Liver (tissue), 9 donors: ENCODE results near the gene UROC1. TPM values are rescaled to one million over a fixed set of nuclear protein-coding genes. Genes with fewer than 3 reads are reported as not detected.
"Not testable (repeated sequence)": the region's sequence is repeated elsewhere in the genome, so short reads cannot be mapped to it uniquely, and the experiment has no call there.

ENCODE experiments used
- DNase-seq: peaks from one replicate; pipeline ENCODE4 v3.0.0-alpha.2; 2017; ENCODE audit warnings: low spot score
- H3K27ac ChIP-seq, 2 donors: one replicate each; pipeline ENCODE4 v1.7.0; 2013; ENCODE audit warnings: inconsistent platforms in 2 of 2, low read length in 2 of 2, control low read depth in 1 of 2, low read depth in 1 of 2, mild to moderate bottlenecking in 1 of 2
- H3K27me3 ChIP-seq, 4 donors: one replicate each; pipeline versions ENCODE4 v1.6.1 to v1.7.0; 2013; ENCODE audit warnings: low read length in 3 of 4, inconsistent platforms in 1 of 4, mild to moderate bottlenecking in 1 of 4, moderate library complexity in 1 of 4; ENCODE audit not compliant: control insufficient read depth in 4 of 4, insufficient read depth in 4 of 4
- H3K36me3 ChIP-seq, 4 donors: one replicate each; pipeline versions ENCODE4 v1.6.1 to v1.7.0; 2013; ENCODE audit warnings: low read length in 3 of 4, mild to moderate bottlenecking in 3 of 4, low read depth in 1 of 4, moderate library complexity in 1 of 4; ENCODE audit not compliant: control insufficient read depth in 4 of 4, insufficient read depth in 3 of 4
- H3K4me1 ChIP-seq, 4 donors: one replicate each; pipeline versions ENCODE4 v1.6.1 to v1.7.0; 2013; ENCODE audit warnings: low read length in 3 of 4, mild to moderate bottlenecking in 3 of 4, moderate library complexity in 1 of 4; ENCODE audit not compliant: control insufficient read depth in 4 of 4, insufficient read depth in 4 of 4
- H3K4me3 ChIP-seq, 3 donors: one replicate each; pipeline versions ENCODE4 v1.6.1 to v1.7.0; 2013; ENCODE audit warnings: low read length in 3 of 3, control low read depth in 1 of 3, low read depth in 1 of 3, mild to moderate bottlenecking in 1 of 3
- H3K9ac ChIP-seq, 2 donors: one replicate each; pipeline ENCODE4 v1.7.0; 2013; ENCODE audit warnings: low read length in 2 of 2, mild to moderate bottlenecking in 2 of 2, moderate library complexity in 2 of 2, control low read depth in 1 of 2, low read depth in 1 of 2
- H3K9me3 ChIP-seq, 4 donors: one replicate each; pipeline versions ENCODE4 v1.6.1 to v1.7.0; 2013; ENCODE audit warnings: low read length in 3 of 4; ENCODE audit not compliant: control insufficient read depth in 4 of 4
- EGR1 ChIP-seq, 2 donors: IDR thresholded peaks; 2 replicates each; pipeline ENCODE4 v1.6.1; 2016 to 2018; ENCODE audit warnings: antibody characterized with exemption in 2 of 2, low read depth in 2 of 2
- FOXA1 ChIP-seq: IDR thresholded peaks from 2 replicates; pipeline ENCODE4 v1.6.1; 2016; ENCODE audit warnings: antibody characterized with exemption
- FOXA2 ChIP-seq: IDR thresholded peaks from 2 replicates; pipeline ENCODE4 v1.6.1; 2016; ENCODE audit warnings: antibody characterized with exemption
- GABPA ChIP-seq, 2 donors: IDR thresholded peaks in 1 of 2; conservative IDR thresholded peaks in 1 of 2; 2 replicates each; pipeline ENCODE4 v1.6.1; 2016; ENCODE audit warnings: antibody characterized with exemption in 2 of 2, mild to moderate bottlenecking in 1 of 2, moderate library complexity in 1 of 2
- HNF4A ChIP-seq, 2 donors: conservative IDR thresholded peaks; 2 replicates each; pipeline ENCODE4 v1.6.1; 2016; ENCODE audit warnings: antibody characterized with exemption in 2 of 2, mild to moderate bottlenecking in 2 of 2
- HNF4G ChIP-seq: IDR thresholded peaks from 2 replicates; pipeline ENCODE4 v1.6.1; 2016; ENCODE audit warnings: antibody characterized with exemption
- JUND ChIP-seq, 2 donors: IDR thresholded peaks; 2 replicates each; pipeline ENCODE4 v1.6.1; 2016; ENCODE audit warnings: antibody characterized with exemption in 2 of 2
- NR2F2 ChIP-seq: IDR thresholded peaks from 2 replicates; pipeline ENCODE4 v1.6.1; 2016; ENCODE audit warnings: antibody characterized with exemption
- RAD21 ChIP-seq, 2 donors: IDR thresholded peaks; 2 replicates each; pipeline ENCODE4 v1.6.1; 2016; ENCODE audit warnings: antibody characterized with exemption in 2 of 2, mild to moderate bottlenecking in 2 of 2
- RXRA ChIP-seq, 2 donors: IDR thresholded peaks; 2 replicates each; pipeline ENCODE4 v1.6.1; 2017 to 2018; ENCODE audit warnings: antibody characterized with exemption in 2 of 2, mild to moderate bottlenecking in 1 of 2
- SP1 ChIP-seq: IDR thresholded peaks from 2 replicates; pipeline ENCODE4 v1.6.1; 2018; ENCODE audit warnings: antibody characterized with exemption, mild to moderate bottlenecking
- TAF1 ChIP-seq: conservative IDR thresholded peaks from 2 replicates; pipeline ENCODE4 v1.6.1; 2016; ENCODE audit warnings: antibody characterized with exemption, mild to moderate bottlenecking
- YY1 ChIP-seq: IDR thresholded peaks from 2 replicates; pipeline ENCODE4 v1.6.1; 2016; ENCODE audit warnings: antibody characterized with exemption, mild to moderate bottlenecking
- WGBS: extraction: QIAGEN DNeasy Blood & Tissue Kit; methylation state at CpG from one replicate; pipeline ENCODE4 v1.1.7; 2013; 5-methylcytosine and 5-hydroxymethylcytosine counted together
- polyA plus RNA-seq, 2 donors: library from polyadenylated mRNA; stranded (reverse) in 1 of 2; unstranded in 1 of 2; fragments of 200-250 nt in 1 of 2; fragments of >200 nt in 1 of 2; fragmentation: Nextera tagmentation in 1 of 2; extraction: Ambion mirVana in 1 of 2; gene quantifications; one replicate each; pipeline versions ENCODE4 v1.2.1 to v1.2.3, GENCODE V29; 2013 to 2015
- total RNA-seq, 2 donors: library from RNA; depleted of rRNA; stranded (reverse); fragments of >200 nt; gene quantifications; one replicate each; pipeline ENCODE4 v1.2.3, GENCODE V29; 2014
- TF ChIP-seq, protein P1 (sequence below): IDR thresholded peaks from 2 replicates; pipeline ENCODE4 v1.6.1; 2016; ENCODE audit warnings: antibody characterized with exemption
- TF ChIP-seq, protein P2 (sequence below): IDR thresholded peaks from 2 replicates; pipeline ENCODE4 v1.6.1; 2016; ENCODE audit warnings: antibody characterized with exemption
- TF ChIP-seq, protein P3 (sequence below): IDR thresholded peaks from 2 replicates; pipeline ENCODE4 v1.6.1; 2016; ENCODE audit warnings: antibody characterized with exemption
- TF ChIP-seq, protein P4 (sequence below): fragments of 150-350 bp; IDR thresholded peaks from 2 replicates; pipeline ENCODE4 v1.5.1; 2017; ENCODE audit warnings: improper control_type of control experiment, low read depth, low read length; ENCODE audit not compliant: missing input control
- TF ChIP-seq, protein P5 (sequence below): IDR thresholded peaks from 2 replicates; pipeline ENCODE4 v1.6.1; 2016; ENCODE audit warnings: antibody characterized with exemption, mild to moderate bottlenecking
- donor health status: healthy.
- donor health status: healthy.
- donor health status: healthy.
- donor health status: healthy.
- donor health status: healthy.

Gene UROC1
- total and polyA plus RNA-seq, 4 donors: 5.9 to 28.4 (median 18.2) TPM

- TF ChIP-seq, protein P1, sequence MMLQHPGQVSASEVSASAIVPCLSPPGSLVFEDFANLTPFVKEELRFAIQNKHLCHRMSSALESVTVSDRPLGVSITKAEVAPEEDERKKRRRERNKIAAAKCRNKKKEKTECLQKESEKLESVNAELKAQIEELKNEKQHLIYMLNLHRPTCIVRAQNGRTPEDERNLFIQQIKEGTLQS: no peak
These were observed 18.6 kb upstream of the UROC1 start (continued) for GRCh38 chr3:126536126-126536525.

GRCh38 chr3:126535636-126536035 lies 18.1 kb upstream of the UROC1 start:
- Histone ChIP-seq H3K27me3 (no peaks in the 10 kb centered on the region), H3K4me3 (no peak overlapping the region), H3K9ac (no peak overlapping the region), H3K36me3 (peaks cover 0 to 5% (median 1%) of the 10 kb centered on the region in 4 donors), H3K9me3 (no peaks in the 10 kb centered on the region), H3K27ac (no peak overlapping the region), H3K4me1 (peaks cover 7 to 56% (median 24%) of the 10 kb centered on the region in 4 donors)
- TF ChIP-seq RAD21 (IDR thresholded peaks at IDR 0.05): no peak
- TF ChIP-seq HNF4A (conservative IDR thresholded peaks at IDR 0.05): no peak
- no peak for TF ChIP-seq HNF4G
- TF ChIP-seq, protein P2, sequence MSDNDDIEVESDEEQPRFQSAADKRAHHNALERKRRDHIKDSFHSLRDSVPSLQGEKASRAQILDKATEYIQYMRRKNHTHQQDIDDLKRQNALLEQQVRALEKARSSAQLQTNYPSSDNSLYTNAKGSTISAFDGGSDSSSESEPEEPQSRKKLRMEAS: no peak
- TF ChIP-seq, protein P3, sequence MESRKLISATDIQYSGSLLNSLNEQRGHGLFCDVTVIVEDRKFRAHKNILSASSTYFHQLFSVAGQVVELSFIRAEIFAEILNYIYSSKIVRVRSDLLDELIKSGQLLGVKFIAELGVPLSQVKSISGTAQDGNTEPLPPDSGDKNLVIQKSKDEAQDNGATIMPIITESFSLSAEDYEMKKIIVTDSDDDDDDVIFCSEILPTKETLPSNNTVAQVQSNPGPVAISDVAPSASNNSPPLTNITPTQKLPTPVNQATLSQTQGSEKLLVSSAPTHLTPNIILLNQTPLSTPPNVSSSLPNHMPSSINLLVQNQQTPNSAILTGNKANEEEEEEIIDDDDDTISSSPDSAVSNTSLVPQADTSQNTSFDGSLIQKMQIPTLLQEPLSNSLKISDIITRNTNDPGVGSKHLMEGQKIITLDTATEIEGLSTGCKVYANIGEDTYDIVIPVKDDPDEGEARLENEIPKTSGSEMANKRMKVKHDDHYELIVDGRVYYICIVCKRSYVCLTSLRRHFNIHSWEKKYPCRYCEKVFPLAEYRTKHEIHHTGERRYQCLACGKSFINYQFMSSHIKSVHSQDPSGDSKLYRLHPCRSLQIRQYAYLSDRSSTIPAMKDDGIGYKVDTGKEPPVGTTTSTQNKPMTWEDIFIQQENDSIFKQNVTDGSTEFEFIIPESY: no peak
- no peak for TF ChIP-seq SP1
- no peak for TF ChIP-seq GABPA (IDR thresholded peaks at IDR 0.05 in 1 of 2, conservative IDR thresholded peaks at IDR 0.05 in 1 of 2)
- TF ChIP-seq NR2F2: no peak
- TF ChIP-seq, protein P4, sequence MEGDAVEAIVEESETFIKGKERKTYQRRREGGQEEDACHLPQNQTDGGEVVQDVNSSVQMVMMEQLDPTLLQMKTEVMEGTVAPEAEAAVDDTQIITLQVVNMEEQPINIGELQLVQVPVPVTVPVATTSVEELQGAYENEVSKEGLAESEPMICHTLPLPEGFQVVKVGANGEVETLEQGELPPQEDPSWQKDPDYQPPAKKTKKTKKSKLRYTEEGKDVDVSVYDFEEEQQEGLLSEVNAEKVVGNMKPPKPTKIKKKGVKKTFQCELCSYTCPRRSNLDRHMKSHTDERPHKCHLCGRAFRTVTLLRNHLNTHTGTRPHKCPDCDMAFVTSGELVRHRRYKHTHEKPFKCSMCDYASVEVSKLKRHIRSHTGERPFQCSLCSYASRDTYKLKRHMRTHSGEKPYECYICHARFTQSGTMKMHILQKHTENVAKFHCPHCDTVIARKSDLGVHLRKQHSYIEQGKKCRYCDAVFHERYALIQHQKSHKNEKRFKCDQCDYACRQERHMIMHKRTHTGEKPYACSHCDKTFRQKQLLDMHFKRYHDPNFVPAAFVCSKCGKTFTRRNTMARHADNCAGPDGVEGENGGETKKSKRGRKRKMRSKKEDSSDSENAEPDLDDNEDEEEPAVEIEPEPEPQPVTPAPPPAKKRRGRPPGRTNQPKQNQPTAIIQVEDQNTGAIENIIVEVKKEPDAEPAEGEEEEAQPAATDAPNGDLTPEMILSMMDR: no peak
- no peak for TF ChIP-seq FOXA2
- TF ChIP-seq FOXA1: no peak
- TF ChIP-seq, protein P5, sequence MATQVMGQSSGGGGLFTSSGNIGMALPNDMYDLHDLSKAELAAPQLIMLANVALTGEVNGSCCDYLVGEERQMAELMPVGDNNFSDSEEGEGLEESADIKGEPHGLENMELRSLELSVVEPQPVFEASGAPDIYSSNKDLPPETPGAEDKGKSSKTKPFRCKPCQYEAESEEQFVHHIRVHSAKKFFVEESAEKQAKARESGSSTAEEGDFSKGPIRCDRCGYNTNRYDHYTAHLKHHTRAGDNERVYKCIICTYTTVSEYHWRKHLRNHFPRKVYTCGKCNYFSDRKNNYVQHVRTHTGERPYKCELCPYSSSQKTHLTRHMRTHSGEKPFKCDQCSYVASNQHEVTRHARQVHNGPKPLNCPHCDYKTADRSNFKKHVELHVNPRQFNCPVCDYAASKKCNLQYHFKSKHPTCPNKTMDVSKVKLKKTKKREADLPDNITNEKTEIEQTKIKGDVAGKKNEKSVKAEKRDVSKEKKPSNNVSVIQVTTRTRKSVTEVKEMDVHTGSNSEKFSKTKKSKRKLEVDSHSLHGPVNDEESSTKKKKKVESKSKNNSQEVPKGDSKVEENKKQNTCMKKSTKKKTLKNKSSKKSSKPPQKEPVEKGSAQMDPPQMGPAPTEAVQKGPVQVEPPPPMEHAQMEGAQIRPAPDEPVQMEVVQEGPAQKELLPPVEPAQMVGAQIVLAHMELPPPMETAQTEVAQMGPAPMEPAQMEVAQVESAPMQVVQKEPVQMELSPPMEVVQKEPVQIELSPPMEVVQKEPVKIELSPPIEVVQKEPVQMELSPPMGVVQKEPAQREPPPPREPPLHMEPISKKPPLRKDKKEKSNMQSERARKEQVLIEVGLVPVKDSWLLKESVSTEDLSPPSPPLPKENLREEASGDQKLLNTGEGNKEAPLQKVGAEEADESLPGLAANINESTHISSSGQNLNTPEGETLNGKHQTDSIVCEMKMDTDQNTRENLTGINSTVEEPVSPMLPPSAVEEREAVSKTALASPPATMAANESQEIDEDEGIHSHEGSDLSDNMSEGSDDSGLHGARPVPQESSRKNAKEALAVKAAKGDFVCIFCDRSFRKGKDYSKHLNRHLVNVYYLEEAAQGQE: no peak
- TF ChIP-seq, protein P1: no peak
- TF ChIP-seq JUND (IDR thresholded peaks at IDR 0.05): no peak
- no peak for TF ChIP-seq RXRA (IDR thresholded peaks at IDR 0.05)
- TF ChIP-seq TAF1: no peak
- TF ChIP-seq EGR1 (IDR thresholded peaks at IDR 0.05; ENCODE audit: low read depth in 2 of 2): no peak
- TF ChIP-seq YY1: no peak
- DNase-seq: no peak

- DNase-seq, H3K4me3 ChIP-seq, H3K27me3 ChIP-seq, H3K27ac ChIP-seq, H3K36me3 ChIP-seq, H3K9me3 ChIP-seq, H3K9ac ChIP-seq: not testable (repeated sequence)
- WGBS: 96% methylated on average over 7 of the region's 7 CpGs
- peaks cover 10 to 57% (median 33%) of the 10 kb centered on the region in 4 donors for H3K4me1 ChIP-seq
These were observed 17.1 kb upstream of the UROC1 start for GRCh38 chr3:126534716-126535115.
